Measurements from ENCODE around the gene TMEM170A. TPM values are rescaled to one million over a fixed set of nuclear protein-coding genes. Genes with fewer than 3 reads are reported as not detected.

TMEM170A gene, protein sequence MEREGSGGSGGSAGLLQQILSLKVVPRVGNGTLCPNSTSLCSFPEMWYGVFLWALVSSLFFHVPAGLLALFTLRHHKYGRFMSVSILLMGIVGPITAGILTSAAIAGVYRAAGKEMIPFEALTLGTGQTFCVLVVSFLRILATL
- total RNA-seq (2021) (45.6 to 53.4 TPM (median 52.0 TPM) in 3 replicates), Bru-seq, nascent RNA (percentile 94 among the genes with signal in this experiment)
- long read RNA-seq, experiment 1, full-length matches to known transcripts, result 81 of 116 reads
- long read RNA-seq, experiment 1, partial matches to known transcripts, result 1 of 116 reads
- long read RNA-seq, experiment 1, other reads (novel, unspliced or antisense), result 34 of 116 reads
- long read RNA-seq, experiment 2, full-length matches to known transcripts, result 1 of 32 reads
- long read RNA-seq, experiment 2, partial matches to known transcripts, result 0 of 32 reads
- long read RNA-seq, experiment 2, other reads (novel, unspliced or antisense), result 31 of 32 reads
- long read RNA-seq, experiment 3, full-length matches to known transcripts, result 13 of 18 reads
- long read RNA-seq, experiment 3, partial matches to known transcripts, result 1 of 18 reads
- long read RNA-seq, experiment 3, other reads (novel, unspliced or antisense), result 4 of 18 reads

DNA sequence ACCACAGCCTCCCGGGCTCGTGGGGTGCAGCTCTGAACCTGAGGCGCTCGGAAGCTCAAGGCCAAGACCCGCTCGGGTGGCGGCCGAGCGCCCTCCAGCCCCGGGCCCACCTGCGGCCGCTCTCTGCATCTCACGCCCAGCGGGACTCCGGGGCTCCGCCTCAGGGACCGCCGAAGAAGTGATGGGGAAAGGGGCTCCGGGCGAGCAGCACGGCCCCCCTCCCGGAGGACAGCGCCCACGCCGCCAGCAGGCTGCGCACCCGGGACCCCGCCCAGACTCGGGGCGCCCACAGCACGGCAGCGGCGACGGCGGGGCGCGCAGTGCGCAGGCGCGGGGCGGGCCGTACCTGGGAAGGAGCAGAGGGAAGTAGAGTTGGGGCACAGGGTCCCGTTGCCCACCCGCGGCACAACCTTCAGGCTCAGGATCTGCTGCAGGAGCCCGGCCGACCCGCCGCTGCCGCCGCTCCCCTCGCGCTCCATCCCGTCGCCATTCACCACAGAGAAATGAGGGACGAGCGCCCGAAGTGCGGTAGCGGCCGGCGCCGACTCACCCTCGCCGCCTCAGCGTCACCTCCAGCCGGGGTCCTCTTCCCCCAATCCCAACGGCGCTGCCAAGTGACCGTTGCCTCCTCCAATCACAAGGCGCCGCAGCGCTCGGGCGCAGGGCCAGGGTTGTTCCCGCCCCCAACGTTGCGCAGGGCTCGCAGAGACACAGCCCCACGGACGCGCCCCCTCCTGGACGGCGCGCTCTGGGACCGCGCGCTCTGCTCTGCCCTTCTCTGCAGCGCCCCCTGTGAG, at the start of gene TMEM170A:
Gene TMEM170A, minus strand, starts transcription at position 568 of the 797 bp plus-strand sequence. Its CDS starts 89 bp downstream, at position 479.
- peak within 1 kb of the TSS; percentile 84 for H3K27ac Mint-ChIP-seq
- no peaks in the 10 kb centered on the region for H3K9me3 Mint-ChIP-seq
- TF ChIP-seq AFF4 (CRISPR knock-in tag; IDR thresholded peaks at IDR 0.05; ENCODE audit: borderline replicate concordance) (no peak), PRDM15 (CRISPR knock-in tag; IDR thresholded peaks at IDR 0.05) (no peak), NR1H2 (CRISPR knock-in tag; IDR thresholded peaks at IDR 0.05) (no peak), ZNF317 (CRISPR knock-in tag; IDR thresholded peaks at IDR 0.05; ENCODE audit: borderline replicate concordance, low read depth) (0 out of 2 replicates have a peak, but pooled peaks have one; percentile 42), TEAD1 (CRISPR knock-in tag; IDR thresholded peaks at IDR 0.05) (peak; percentile 88), ESRRA (CRISPR knock-in tag; IDR thresholded peaks at IDR 0.05; ENCODE audit: borderline replicate concordance) (no peak), FOXJ3 (CRISPR knock-in tag; IDR thresholded peaks at IDR 0.05; ENCODE audit: borderline replicate concordance) (no peak), ZNF423 (CRISPR knock-in tag; IDR thresholded peaks at IDR 0.05) (peak; percentile 11; the same call in 1 of the 2 replicates), JUN (CRISPR knock-in tag; IDR thresholded peaks at IDR 0.05) (0 out of 2 replicates have a peak, but pooled peaks have one; percentile 15), MYBL2 (CRISPR knock-in tag; IDR thresholded peaks at IDR 0.05) (peak; percentile 83), IRF1 (CRISPR knock-in tag; IDR thresholded peaks at IDR 0.05) (no peak), MXD4 (CRISPR knock-in tag; IDR thresholded peaks at IDR 0.05; ENCODE audit: borderline replicate concordance) (no peak), NFYB (CRISPR knock-in tag; conservative IDR thresholded peaks at IDR 0.05; ENCODE audit: low read depth) (peak; percentile 92), ZMAT4 (CRISPR knock-in tag; IDR thresholded peaks at IDR 0.05) (no peak), PRRX2 (CRISPR knock-in tag; IDR thresholded peaks at IDR 0.05) (no peak)
- TF ChIP-seq, protein P1, sequence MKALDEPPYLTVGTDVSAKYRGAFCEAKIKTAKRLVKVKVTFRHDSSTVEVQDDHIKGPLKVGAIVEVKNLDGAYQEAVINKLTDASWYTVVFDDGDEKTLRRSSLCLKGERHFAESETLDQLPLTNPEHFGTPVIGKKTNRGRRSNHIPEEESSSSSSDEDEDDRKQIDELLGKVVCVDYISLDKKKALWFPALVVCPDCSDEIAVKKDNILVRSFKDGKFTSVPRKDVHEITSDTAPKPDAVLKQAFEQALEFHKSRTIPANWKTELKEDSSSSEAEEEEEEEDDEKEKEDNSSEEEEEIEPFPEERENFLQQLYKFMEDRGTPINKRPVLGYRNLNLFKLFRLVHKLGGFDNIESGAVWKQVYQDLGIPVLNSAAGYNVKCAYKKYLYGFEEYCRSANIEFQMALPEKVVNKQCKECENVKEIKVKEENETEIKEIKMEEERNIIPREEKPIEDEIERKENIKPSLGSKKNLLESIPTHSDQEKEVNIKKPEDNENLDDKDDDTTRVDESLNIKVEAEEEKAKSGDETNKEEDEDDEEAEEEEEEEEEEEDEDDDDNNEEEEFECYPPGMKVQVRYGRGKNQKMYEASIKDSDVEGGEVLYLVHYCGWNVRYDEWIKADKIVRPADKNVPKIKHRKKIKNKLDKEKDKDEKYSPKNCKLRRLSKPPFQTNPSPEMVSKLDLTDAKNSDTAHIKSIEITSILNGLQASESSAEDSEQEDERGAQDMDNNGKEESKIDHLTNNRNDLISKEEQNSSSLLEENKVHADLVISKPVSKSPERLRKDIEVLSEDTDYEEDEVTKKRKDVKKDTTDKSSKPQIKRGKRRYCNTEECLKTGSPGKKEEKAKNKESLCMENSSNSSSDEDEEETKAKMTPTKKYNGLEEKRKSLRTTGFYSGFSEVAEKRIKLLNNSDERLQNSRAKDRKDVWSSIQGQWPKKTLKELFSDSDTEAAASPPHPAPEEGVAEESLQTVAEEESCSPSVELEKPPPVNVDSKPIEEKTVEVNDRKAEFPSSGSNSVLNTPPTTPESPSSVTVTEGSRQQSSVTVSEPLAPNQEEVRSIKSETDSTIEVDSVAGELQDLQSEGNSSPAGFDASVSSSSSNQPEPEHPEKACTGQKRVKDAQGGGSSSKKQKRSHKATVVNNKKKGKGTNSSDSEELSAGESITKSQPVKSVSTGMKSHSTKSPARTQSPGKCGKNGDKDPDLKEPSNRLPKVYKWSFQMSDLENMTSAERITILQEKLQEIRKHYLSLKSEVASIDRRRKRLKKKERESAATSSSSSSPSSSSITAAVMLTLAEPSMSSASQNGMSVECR (CRISPR knock-in tag; IDR thresholded peaks at IDR 0.05; ENCODE audit: borderline replicate concordance), result no peak; the same call in 1 of the 2 replicates
- TF ChIP-seq, protein P2, sequence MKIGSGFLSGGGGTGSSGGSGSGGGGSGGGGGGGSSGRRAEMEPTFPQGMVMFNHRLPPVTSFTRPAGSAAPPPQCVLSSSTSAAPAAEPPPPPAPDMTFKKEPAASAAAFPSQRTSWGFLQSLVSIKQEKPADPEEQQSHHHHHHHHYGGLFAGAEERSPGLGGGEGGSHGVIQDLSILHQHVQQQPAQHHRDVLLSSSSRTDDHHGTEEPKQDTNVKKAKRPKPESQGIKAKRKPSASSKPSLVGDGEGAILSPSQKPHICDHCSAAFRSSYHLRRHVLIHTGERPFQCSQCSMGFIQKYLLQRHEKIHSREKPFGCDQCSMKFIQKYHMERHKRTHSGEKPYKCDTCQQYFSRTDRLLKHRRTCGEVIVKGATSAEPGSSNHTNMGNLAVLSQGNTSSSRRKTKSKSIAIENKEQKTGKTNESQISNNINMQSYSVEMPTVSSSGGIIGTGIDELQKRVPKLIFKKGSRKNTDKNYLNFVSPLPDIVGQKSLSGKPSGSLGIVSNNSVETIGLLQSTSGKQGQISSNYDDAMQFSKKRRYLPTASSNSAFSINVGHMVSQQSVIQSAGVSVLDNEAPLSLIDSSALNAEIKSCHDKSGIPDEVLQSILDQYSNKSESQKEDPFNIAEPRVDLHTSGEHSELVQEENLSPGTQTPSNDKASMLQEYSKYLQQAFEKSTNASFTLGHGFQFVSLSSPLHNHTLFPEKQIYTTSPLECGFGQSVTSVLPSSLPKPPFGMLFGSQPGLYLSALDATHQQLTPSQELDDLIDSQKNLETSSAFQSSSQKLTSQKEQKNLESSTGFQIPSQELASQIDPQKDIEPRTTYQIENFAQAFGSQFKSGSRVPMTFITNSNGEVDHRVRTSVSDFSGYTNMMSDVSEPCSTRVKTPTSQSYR (CRISPR knock-in tag; IDR thresholded peaks at IDR 0.05), result no peak

More for the DNA sequence above, at the start of gene TMEM170A:
- ATAC-seq (peak; percentile 97), DNase-seq (ENCODE audit: low spot score) (peak; percentile 100)
- peaks cover 34% of the 10 kb centered on the region for H3K4me1 Mint-ChIP-seq
- POLR2A ChIA-PET, result interaction anchor here (0.9 to 1.3 kb wide), 4 partner anchors 31 to 159 kb away, joined by 4 to 10 read pairs (median 4); partner anchors contain the start of genes ADAT1 and CFDP1
- CTCF ChIA-PET, result interaction anchor here (0.7 to 3.0 kb wide), 30 partner anchors 8 to 265 kb away, joined by 3 to 27 read pairs (median 5); partner anchors contain the start of genes CFDP1, CHST5 and CHST6
- no peaks in the 10 kb centered on the region for H3K27me3 Mint-ChIP-seq (ENCODE audit: low read depth)
- H3K36me3 Mint-ChIP-seq, result peaks cover 4% of the 10 kb centered on the region
- H3K4me3 Mint-ChIP-seq, result peak within 1 kb of the TSS; percentile 89

Data from WTC11 (cell line).